ENCODE data around the gene CLCN6. TPM values are rescaled to one million over a fixed set of nuclear protein-coding genes. Genes with fewer than 3 reads are reported as not detected.
A peak's percentile ranks its signal among the peaks of the same experiment; 100 is the strongest.

CLCN6 gene
- total RNA-seq, 1 donor from 2014 or later: 27.1 TPM

DNA sequence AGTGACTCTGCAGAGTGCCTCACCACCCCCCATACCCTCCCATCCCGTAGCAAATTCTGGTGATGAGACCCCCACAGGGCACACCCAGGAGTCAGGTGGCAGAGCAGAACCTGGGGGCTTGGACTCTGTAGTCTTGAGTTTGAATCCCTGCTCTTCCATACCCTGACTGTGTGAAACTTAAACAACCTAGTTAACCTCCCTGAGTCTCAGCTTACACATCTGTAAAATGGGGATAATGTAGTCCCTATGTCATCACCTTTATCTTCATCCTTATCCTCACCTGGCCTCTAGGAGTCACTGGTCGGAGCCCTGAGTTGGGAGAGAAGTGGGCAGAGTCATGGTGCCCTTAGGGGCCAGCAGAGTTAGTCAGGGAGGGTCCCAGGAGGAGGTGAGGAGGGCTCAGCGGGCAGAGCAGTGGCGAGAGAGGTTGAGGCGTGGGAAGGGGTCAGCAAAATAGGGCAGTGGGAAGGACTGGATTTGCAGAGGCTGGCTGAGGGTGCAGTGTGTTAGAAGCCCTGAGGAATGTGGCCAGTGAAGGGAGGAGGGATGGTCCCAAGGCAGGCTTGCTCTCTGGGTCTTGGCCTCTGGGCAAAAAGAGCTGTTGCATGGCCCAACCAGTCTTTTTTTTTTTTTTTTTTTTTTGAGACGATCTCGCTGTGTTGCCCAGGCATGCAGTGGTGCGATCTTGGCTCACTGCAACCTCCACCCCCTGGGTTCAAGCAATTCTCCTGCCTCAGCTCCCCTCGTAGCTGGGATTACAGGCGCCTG, 25.4 kb upstream of the CLCN6 start:
- no peak for DNase-seq (ENCODE audit: low spot score)

GRCh38 chr1:11781297-11781696, 24.7 kb upstream of the CLCN6 start:
- DNase-seq (ENCODE audit: low spot score): no peak

DNA sequence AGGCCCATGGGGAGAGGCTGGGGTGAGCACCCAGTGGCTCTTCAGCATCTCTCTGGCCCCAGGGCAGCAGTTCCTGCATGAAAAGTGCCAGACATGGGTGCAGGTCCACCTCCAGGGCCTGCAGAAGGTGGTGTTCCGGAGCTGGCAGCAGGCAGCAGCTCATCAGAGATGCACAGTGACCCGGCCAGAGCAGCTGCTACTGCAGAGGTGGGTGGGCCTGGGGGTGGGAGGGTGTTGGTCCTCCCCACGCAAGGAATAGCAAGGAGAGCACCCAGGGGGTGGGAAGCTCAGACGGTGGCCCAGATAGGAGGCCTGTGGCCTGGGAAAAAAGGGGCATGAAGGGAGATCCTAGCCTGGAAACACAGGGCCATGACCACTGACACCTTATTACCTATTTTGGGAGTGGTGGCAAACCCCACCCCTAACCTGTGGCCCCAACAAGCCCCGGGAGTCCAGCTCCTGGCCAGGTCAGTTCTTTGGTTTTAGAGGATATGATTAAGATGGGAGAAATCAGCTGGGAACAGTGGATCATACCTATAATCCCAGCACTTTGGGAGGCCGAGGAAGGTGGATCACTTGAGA, 23.8 kb upstream of the CLCN6 start:
- DNase-seq (ENCODE audit: low spot score): no peak

DNA sequence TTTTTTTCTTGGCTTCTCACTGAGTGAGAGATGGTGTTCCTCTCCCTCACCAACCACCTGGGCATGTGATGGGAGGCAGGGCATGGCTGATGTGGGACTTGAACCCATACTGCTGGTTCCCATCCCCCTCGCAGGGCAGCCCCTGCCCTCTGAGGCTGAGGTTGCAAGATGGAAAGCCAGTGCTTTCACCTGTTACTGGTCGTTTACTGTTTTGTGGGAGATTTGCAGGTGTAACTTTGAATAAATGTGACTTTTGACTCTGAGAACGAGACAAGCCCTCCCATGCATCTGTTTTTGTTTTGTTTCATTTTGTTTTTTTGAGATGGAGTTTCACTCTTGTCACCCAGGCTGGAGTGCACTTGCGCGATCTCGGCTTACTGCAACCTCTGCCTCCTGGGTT, 22.4 kb upstream of the CLCN6 start:
- DNase-seq (ENCODE audit: low spot score): no peak

DNA sequence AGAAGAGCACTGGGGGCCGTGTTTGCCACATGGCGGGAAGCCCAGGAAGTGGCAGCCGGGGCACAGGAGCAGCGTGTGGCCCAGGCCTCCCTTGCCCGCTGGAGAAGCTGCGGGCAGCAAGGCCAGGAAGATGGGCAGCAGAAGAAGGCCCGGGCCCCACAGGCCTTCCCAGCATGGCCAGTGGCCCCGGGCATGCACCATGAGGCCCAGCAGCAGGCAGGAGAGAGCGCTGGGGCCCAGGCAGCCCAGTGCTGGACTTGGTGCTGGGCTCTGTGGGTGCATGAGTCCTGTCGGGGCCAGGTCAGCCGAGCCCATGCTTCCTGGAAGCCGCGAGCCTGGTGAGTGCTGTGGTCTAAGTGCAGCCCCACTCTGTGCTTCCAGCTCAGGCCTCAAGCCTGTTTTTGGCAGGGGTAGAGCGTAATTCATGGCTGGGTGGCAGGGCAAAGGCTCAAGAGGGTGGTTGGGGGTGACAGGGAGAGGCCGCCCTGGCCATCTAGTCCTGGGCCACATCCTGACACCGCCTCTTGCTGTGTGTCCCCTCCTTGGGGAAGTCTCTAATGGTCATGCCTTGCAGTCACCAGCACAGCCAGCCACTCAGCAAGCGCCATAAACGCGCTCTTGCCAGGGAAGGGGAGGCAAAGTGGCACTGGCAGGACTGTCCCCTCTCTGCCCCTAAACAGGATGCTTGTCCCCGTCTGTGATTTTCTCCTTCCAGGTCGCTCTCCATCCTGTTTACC, 21.6 kb upstream of the CLCN6 start:
- DNase-seq (ENCODE audit: low spot score): no peak

DNA sequence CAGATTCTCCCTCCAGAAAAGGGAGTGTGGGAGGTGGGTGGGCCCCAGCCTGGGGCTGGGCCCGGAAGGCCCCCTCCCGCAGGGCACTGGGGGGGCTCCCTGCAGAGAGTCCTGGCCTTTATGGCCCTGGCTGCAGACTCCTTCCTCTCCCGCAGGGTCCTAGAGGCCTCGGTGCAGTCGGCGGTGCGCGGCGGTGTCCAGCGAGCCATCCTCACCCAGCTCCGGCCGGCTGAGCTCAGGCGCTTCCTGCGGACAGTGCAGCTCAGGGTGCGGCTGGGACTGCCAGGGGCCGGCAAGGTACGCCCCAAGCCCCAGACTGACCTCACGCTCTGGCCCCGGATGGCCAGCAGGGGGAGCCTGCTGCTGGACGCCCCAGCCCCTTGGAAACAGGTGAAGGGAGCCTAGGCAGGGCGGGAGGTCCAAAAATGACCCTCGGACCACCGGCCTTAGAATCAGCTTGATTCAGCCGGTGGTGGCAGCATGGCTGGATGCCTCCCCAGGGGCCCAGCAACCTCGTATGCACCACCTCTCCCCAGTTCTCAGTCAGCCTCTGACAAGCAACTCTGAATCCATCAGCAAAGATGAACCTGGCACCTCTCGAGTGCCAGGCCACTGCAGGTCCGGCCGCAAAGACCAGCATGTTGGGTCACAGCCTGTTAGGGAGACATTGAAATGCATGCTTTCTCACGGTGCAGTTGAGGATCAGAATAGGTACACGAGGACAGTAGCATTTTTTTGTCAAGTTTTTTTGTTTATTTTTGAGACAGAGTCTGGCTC, 20.8 kb upstream of the CLCN6 start:
- peak; percentile 50 for DNase-seq (ENCODE audit: low spot score)

DNA sequence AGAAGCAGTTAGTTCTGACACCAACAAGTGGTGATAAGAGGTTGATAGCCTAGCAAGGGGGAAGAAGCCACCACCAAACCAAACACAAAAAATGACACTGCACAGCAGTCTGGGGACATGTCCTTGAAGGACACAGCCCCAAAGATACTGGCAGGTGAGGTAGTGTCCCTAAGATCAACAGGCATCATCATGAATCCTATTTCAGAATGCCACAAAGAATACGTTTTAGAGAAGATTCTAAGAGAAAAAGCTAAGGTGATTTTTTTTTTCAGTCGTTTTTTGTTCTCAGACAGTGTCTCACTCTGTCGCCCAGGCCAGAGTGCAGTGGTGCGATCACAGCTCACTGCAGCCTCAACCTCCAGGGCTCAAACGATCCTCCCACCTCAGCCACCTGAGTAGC, 19.8 kb upstream of the CLCN6 start:
- DNase-seq (ENCODE audit: low spot score): no peak

GRCh38 chr1:11787251-11787803, 18.7 kb upstream of the CLCN6 start:
- DNase-seq (ENCODE audit: low spot score): peak; percentile 76

DNA sequence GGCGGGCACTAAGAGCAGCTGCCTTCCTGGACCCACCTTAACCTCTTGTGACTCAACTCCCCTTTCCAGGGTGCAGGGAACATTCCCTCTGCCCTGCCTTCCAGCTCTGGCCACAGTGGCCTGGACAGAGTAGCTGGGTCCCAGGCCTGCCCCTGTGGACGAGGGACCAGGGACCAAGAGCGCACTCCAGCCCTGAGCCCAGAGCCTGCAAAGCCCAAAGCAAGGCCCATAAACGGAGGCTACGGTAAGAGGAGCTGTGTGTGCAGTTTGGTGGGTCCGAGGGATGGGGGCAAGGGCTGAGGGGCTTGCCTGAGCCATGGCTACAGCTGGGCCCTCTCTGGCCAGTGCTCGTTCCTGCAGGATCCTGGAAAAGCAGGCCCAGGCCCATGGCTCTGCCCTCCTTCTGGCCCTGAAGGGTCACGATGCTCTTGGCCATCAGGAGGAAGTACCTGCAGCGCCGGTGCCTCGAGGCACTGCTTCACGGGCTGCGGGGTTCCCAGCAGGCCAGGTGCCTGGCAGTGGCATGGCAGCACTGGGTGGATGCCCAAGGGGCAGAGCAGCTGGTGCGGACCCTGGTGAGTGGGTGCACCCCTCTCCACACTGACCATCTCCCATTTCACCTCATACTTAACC, 18.1 kb upstream of the CLCN6 start:
- no peak for DNase-seq (ENCODE audit: low spot score)

GRCh38 chr1:11788549-11789053, 17.4 kb upstream of the CLCN6 start:
- DNase-seq (ENCODE audit: low spot score): no peak

DNA sequence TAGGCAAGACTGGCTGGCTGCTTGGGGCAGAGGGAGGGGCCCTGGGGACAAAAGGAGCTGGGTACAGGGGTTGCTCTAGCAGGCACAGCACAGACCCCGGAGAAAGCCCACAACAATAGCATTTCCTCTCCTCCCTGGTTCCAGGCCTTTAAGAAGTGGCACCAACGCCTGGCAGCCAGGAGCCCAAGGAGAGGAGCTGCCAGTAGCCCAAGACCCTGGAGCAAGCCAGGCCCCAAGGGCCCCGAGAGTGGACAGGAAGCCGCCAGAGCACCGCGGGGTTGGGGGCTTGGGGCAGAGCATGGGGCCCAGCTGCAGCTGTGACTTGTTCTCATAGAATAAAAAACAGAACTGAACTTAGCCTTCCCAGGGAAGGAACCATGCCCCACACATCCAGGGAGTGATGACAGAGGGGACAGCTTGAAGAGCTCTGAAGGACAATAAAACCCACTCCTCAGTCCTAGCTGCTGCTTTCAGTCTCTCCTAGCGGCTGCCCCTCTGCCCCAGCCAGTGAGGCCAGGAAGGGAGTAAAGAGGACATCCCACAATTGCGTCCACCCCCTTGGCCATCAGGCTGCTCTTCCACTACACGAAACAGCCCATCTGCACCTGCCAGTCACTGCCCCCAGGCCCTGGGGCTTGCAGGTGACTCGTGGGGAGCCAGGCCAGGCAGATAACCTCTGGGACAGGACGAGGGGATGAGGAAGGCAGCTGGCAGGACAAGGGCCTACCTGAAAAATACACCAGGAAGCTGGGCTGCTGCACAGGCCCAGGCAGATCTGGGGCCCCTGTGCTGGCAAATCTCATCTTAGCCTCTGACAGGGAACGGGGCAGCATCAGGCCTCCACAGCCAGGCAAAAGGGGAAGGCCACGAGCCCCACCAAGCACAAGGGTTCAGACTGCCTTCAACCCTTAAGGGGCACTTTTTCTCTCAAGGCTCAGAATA, 16.6 kb upstream of the CLCN6 start:
- DNase-seq (ENCODE audit: low spot score): no peak

DNA sequence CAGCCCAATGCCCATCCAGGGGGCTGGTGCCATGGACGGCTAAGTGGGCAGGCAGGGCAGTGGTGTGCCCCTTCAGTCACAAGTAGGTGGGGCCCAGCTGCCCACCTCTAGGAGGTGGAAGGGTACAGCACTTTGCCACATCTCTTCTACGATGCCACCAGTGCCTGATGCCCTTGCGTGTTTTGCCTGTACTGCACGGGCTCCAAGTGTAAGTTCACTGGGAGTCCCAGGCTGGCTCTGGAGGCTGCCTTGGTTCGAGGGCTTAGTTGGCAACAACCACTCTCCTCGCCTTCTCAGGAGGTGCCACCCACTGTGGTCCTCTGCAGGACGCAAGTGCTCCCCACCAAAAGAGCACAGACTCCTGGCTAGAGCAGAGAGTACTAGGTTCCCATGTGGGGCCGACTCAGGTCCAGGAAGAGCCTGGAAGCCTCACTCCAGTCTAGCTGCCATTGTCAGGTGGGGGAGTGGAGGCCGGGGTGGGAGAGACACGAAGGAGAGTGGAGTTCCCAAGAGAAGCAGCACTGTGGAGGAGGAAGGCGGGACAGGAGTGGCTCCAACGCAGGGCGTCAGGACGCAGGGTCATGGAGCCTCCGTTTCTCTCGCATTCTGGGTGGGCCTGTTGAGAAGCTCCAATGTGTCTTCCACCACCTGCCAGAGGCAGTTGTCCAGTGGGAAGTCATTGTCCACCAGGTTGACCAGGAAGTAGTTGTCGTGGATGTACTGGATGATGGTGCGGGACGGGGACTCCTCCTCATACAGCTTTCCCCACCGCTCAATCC, 15.7 kb upstream of the CLCN6 start:
- DNase-seq (ENCODE audit: low spot score): no peak

- peak; percentile 93 for DNase-seq (ENCODE audit: low spot score)
These were observed 14.9 kb upstream of the CLCN6 start for GRCh38 chr1:11790880-11791715.

DNA sequence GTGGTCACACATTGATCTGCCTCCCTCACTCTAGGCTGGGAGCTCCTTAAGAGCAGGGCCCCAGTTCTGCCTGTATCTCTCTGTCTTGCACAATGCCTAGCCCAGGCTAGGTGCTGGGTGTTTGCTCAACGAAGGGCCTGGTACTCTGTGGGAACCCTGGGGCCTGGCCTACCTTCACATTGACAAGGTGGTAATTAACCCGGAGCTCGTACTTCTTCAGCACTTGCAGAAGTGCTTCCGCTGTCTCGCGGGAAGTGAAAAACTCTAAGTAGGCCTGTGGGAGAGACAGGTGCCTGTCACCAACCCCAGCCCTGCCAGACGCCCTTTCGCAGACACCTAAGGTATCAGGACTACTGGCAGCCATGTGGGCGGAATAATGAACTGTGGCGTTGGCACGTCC, 13.9 kb upstream of the CLCN6 start:
- DNase-seq (ENCODE audit: low spot score): no peak

- DNase-seq (ENCODE audit: low spot score): no peak
These were observed 12.2 kb upstream of the CLCN6 start for GRCh38 chr1:11793819-11794218.

DNA sequence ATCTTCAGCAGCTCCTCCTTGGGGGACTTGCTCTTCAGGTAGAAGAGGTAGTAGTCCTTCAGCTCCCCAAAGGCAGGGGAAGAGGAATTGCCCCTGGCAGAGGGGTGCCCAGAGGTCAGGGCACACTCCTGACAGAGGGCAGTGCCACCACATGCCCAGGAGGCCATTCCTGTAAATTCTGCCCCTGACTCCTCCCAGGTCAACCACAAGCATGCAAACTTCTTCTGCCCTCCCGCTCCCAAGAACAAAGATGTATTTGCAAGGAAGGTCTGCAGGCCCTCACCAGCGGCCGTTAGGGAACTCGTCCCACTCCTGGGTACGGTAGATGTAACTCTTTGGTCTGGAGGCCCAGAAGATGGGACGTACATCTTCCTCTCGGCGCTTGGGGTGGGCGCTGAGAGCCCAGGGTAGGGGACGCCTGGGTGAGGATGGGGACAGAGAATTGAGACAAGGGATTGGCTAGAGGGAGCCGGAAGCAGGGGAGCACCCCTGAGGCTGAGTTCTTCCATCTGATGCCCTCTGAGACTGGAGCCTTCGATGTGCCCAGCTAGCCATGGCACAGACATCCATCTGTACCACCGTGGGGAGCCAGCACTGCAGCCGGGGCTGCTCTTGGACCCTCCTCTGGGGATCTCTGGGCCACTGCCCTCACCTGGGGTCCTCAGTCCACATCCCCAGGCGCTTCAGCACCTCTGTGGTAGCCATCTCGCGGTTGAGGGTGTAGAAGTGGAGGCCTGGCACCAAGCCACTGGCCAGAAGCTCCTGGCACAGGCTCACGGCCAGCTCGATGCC, 11.3 kb upstream of the CLCN6 start:
- no peak for DNase-seq (ENCODE audit: low spot score)

DNA sequence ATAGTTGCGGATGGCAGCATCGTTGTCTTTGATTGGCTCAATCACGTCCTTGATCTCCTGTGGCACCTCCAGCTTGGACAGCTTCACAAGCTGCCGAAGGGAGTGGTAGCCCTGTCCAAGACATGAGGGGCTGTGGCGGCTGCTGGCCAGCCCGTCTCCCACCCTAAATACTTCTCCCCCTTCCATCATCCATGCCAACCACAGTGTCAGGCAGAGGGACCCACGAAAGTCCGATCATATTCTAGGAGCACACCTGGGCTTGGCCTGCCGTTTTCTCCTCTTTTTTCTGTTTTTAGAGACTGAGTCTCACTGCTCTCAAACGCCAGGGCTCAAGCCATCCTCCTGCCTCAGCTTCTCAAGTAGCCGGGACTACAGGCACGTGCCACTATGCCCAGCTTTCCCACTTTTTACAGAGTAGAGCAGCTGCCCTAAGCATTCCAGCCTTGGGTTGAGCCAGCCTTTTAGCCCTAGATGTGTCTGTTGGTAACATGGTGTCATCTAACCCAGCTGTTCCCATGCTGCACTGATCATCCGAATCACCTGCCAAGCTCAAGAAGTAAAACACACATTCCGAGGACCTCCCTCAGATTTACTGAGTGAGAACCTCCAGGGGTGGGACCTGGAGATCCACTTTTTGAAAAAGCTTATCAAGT, 10.6 kb upstream of the CLCN6 start:
- no peak for DNase-seq (ENCODE audit: low spot score)
